Liver (tissue), 9 donors: ENCODE results near the gene C10orf62. TPM values are rescaled to one million over a fixed set of nuclear protein-coding genes. Genes with fewer than 3 reads are reported as not detected.

Experiments
- DNase-seq: peaks from one replicate; pipeline ENCODE4 v3.0.0-alpha.2; 2017; ENCODE audit warnings: low spot score
- H3K27ac ChIP-seq, 2 donors: one replicate each; pipeline ENCODE4 v1.7.0; 2013; ENCODE audit warnings: inconsistent platforms in 2 of 2, low read length in 2 of 2, control low read depth in 1 of 2, low read depth in 1 of 2, mild to moderate bottlenecking in 1 of 2
- H3K27me3 ChIP-seq, 4 donors: one replicate each; pipeline versions ENCODE4 v1.6.1 to v1.7.0; 2013; ENCODE audit warnings: low read length in 3 of 4, inconsistent platforms in 1 of 4, mild to moderate bottlenecking in 1 of 4, moderate library complexity in 1 of 4; ENCODE audit not compliant: control insufficient read depth in 4 of 4, insufficient read depth in 4 of 4
- H3K36me3 ChIP-seq, 4 donors: one replicate each; pipeline versions ENCODE4 v1.6.1 to v1.7.0; 2013; ENCODE audit warnings: low read length in 3 of 4, mild to moderate bottlenecking in 3 of 4, low read depth in 1 of 4, moderate library complexity in 1 of 4; ENCODE audit not compliant: control insufficient read depth in 4 of 4, insufficient read depth in 3 of 4
- H3K4me1 ChIP-seq, 4 donors: one replicate each; pipeline versions ENCODE4 v1.6.1 to v1.7.0; 2013; ENCODE audit warnings: low read length in 3 of 4, mild to moderate bottlenecking in 3 of 4, moderate library complexity in 1 of 4; ENCODE audit not compliant: control insufficient read depth in 4 of 4, insufficient read depth in 4 of 4
- H3K4me3 ChIP-seq, 3 donors: one replicate each; pipeline versions ENCODE4 v1.6.1 to v1.7.0; 2013; ENCODE audit warnings: low read length in 3 of 3, control low read depth in 1 of 3, low read depth in 1 of 3, mild to moderate bottlenecking in 1 of 3
- H3K9ac ChIP-seq, 2 donors: one replicate each; pipeline ENCODE4 v1.7.0; 2013; ENCODE audit warnings: low read length in 2 of 2, mild to moderate bottlenecking in 2 of 2, moderate library complexity in 2 of 2, control low read depth in 1 of 2, low read depth in 1 of 2
- H3K9me3 ChIP-seq, 4 donors: one replicate each; pipeline versions ENCODE4 v1.6.1 to v1.7.0; 2013; ENCODE audit warnings: low read length in 3 of 4; ENCODE audit not compliant: control insufficient read depth in 4 of 4
- EGR1 ChIP-seq, 2 donors: IDR thresholded peaks; 2 replicates each; pipeline ENCODE4 v1.6.1; 2016 to 2018; ENCODE audit warnings: antibody characterized with exemption in 2 of 2, low read depth in 2 of 2
- FOXA1 ChIP-seq: IDR thresholded peaks from 2 replicates; pipeline ENCODE4 v1.6.1; 2016; ENCODE audit warnings: antibody characterized with exemption
- FOXA2 ChIP-seq: IDR thresholded peaks from 2 replicates; pipeline ENCODE4 v1.6.1; 2016; ENCODE audit warnings: antibody characterized with exemption
- GABPA ChIP-seq, 2 donors: IDR thresholded peaks in 1 of 2; conservative IDR thresholded peaks in 1 of 2; 2 replicates each; pipeline ENCODE4 v1.6.1; 2016; ENCODE audit warnings: antibody characterized with exemption in 2 of 2, mild to moderate bottlenecking in 1 of 2, moderate library complexity in 1 of 2
- HNF4A ChIP-seq, 2 donors: conservative IDR thresholded peaks; 2 replicates each; pipeline ENCODE4 v1.6.1; 2016; ENCODE audit warnings: antibody characterized with exemption in 2 of 2, mild to moderate bottlenecking in 2 of 2
- JUND ChIP-seq, 2 donors: IDR thresholded peaks; 2 replicates each; pipeline ENCODE4 v1.6.1; 2016; ENCODE audit warnings: antibody characterized with exemption in 2 of 2
- NR2F2 ChIP-seq: IDR thresholded peaks from 2 replicates; pipeline ENCODE4 v1.6.1; 2016; ENCODE audit warnings: antibody characterized with exemption
- RAD21 ChIP-seq, 2 donors: IDR thresholded peaks; 2 replicates each; pipeline ENCODE4 v1.6.1; 2016; ENCODE audit warnings: antibody characterized with exemption in 2 of 2, mild to moderate bottlenecking in 2 of 2
- RXRA ChIP-seq, 2 donors: IDR thresholded peaks; 2 replicates each; pipeline ENCODE4 v1.6.1; 2017 to 2018; ENCODE audit warnings: antibody characterized with exemption in 2 of 2, mild to moderate bottlenecking in 1 of 2
- SP1 ChIP-seq: IDR thresholded peaks from 2 replicates; pipeline ENCODE4 v1.6.1; 2018; ENCODE audit warnings: antibody characterized with exemption, mild to moderate bottlenecking
- TAF1 ChIP-seq: conservative IDR thresholded peaks from 2 replicates; pipeline ENCODE4 v1.6.1; 2016; ENCODE audit warnings: antibody characterized with exemption, mild to moderate bottlenecking
- YY1 ChIP-seq: IDR thresholded peaks from 2 replicates; pipeline ENCODE4 v1.6.1; 2016; ENCODE audit warnings: antibody characterized with exemption, mild to moderate bottlenecking
- WGBS: extraction: QIAGEN DNeasy Blood & Tissue Kit; methylation state at CpG from one replicate; pipeline ENCODE4 v1.1.7; 2013; 5-methylcytosine and 5-hydroxymethylcytosine counted together
- polyA plus RNA-seq, 2 donors: library from polyadenylated mRNA; stranded (reverse) in 1 of 2; unstranded in 1 of 2; fragments of 200-250 nt in 1 of 2; fragments of >200 nt in 1 of 2; fragmentation: Nextera tagmentation in 1 of 2; extraction: Ambion mirVana in 1 of 2; gene quantifications; one replicate each; pipeline versions ENCODE4 v1.2.1 to v1.2.3, GENCODE V29; 2013 to 2015
- total RNA-seq, 2 donors: library from RNA; depleted of rRNA; stranded (reverse); fragments of >200 nt; gene quantifications; one replicate each; pipeline ENCODE4 v1.2.3, GENCODE V29; 2014
- TF ChIP-seq, protein P1 (sequence below): IDR thresholded peaks from 2 replicates; pipeline ENCODE4 v1.6.1; 2016; ENCODE audit warnings: antibody characterized with exemption
- TF ChIP-seq, protein P2 (sequence below): IDR thresholded peaks from 2 replicates; pipeline ENCODE4 v1.6.1; 2016; ENCODE audit warnings: antibody characterized with exemption, mild to moderate bottlenecking
- TF ChIP-seq, protein P3 (sequence below): IDR thresholded peaks from 2 replicates; pipeline ENCODE4 v1.6.1; 2016; ENCODE audit warnings: antibody characterized with exemption
- TF ChIP-seq, protein P4 (sequence below): fragments of 150-350 bp; IDR thresholded peaks from 2 replicates; pipeline ENCODE4 v1.5.1; 2017; ENCODE audit warnings: improper control_type of control experiment, low read depth, low read length; ENCODE audit not compliant: missing input control
- donor health status: healthy.
- donor health status: healthy.
- donor health status: healthy.
- donor health status: healthy.
- donor health status: healthy.

C10orf62 gene
- total and polyA plus RNA-seq, 4 donors: 0.16 to 3.0 (median 0.41) TPM

DNA sequence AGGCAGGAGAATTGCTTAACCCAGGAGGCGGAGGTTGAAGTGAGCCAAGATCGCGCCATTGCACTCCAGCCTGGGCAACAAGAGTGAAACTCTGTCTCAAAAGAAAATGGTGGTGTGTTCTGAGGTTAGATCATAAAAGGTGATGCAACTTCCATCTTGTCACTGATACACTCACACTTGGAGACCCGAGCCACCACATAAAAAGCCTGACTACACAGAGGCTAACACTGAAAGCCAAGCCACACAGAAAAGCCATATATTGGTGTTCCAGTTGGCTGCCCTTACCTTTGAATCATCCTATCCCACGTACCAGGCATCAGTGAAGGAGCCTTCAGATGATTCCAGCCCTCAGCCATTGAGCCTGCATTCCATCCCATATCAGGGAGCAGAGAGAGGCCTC lies 39.8 kb downstream of the C10orf62 start:
- Histone ChIP-seq H3K4me3 (no peak overlapping the region), H3K27me3 (no peaks in the 10 kb centered on the region), H3K9ac (no peak overlapping the region), H3K27ac (no peak overlapping the region), H3K36me3 (no peaks in the 10 kb centered on the region), H3K9me3 (no peaks in the 10 kb centered on the region), H3K4me1 (peaks cover 1 to 8% (median 6%) of the 10 kb centered on the region in 4 donors)
- TF ChIP-seq GABPA (IDR thresholded peaks at IDR 0.05 in 1 of 2, conservative IDR thresholded peaks at IDR 0.05 in 1 of 2) (no peak), YY1 (no peak), JUND (IDR thresholded peaks at IDR 0.05) (no peak), NR2F2 (no peak), TAF1 (no peak)
- WGBS: 95% methylated on average over 5 of the region's 5 CpGs
- DNase-seq: no peak

DNA sequence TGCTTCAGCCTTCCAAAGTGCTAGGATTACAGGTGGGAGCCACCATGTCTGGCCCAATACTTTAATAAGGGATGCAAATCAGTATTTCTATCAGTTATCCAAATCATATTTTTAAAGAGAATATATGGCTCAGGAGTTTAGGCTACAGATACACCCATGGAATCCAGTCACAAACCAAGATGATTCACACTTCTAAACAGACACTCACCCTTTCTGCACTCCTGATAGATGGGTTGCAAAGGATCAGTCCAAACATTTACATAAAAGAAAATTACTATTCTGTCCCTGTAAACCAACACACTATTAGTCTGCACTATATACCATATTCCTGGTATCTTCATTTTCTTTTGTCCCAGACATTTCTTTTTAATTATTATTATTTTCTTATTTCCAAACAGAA lies 41.6 kb downstream of the C10orf62 start:
- no peak overlapping the region for H3K9ac ChIP-seq
- H3K4me3 ChIP-seq: no peak overlapping the region
- no peaks in the 10 kb centered on the region for H3K36me3 ChIP-seq
- no peak for DNase-seq
- H3K27me3 ChIP-seq: no peaks in the 10 kb centered on the region
- peaks cover 1 to 8% (median 6%) of the 10 kb centered on the region in 4 donors for H3K4me1 ChIP-seq
- TF ChIP-seq SP1 (no peak), GABPA (IDR thresholded peaks at IDR 0.05 in 1 of 2, conservative IDR thresholded peaks at IDR 0.05 in 1 of 2) (no peak), RXRA (IDR thresholded peaks at IDR 0.05) (no peak), FOXA1 (no peak), EGR1 (IDR thresholded peaks at IDR 0.05; ENCODE audit: low read depth in 2 of 2) (no peak), NR2F2 (no peak), FOXA2 (no peak), TAF1 (no peak), JUND (IDR thresholded peaks at IDR 0.05) (no peak), RAD21 (IDR thresholded peaks at IDR 0.05) (no peak), HNF4A (conservative IDR thresholded peaks at IDR 0.05) (no peak), YY1 (no peak)
- TF ChIP-seq, protein P1, sequence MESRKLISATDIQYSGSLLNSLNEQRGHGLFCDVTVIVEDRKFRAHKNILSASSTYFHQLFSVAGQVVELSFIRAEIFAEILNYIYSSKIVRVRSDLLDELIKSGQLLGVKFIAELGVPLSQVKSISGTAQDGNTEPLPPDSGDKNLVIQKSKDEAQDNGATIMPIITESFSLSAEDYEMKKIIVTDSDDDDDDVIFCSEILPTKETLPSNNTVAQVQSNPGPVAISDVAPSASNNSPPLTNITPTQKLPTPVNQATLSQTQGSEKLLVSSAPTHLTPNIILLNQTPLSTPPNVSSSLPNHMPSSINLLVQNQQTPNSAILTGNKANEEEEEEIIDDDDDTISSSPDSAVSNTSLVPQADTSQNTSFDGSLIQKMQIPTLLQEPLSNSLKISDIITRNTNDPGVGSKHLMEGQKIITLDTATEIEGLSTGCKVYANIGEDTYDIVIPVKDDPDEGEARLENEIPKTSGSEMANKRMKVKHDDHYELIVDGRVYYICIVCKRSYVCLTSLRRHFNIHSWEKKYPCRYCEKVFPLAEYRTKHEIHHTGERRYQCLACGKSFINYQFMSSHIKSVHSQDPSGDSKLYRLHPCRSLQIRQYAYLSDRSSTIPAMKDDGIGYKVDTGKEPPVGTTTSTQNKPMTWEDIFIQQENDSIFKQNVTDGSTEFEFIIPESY: no peak
- TF ChIP-seq, protein P2, sequence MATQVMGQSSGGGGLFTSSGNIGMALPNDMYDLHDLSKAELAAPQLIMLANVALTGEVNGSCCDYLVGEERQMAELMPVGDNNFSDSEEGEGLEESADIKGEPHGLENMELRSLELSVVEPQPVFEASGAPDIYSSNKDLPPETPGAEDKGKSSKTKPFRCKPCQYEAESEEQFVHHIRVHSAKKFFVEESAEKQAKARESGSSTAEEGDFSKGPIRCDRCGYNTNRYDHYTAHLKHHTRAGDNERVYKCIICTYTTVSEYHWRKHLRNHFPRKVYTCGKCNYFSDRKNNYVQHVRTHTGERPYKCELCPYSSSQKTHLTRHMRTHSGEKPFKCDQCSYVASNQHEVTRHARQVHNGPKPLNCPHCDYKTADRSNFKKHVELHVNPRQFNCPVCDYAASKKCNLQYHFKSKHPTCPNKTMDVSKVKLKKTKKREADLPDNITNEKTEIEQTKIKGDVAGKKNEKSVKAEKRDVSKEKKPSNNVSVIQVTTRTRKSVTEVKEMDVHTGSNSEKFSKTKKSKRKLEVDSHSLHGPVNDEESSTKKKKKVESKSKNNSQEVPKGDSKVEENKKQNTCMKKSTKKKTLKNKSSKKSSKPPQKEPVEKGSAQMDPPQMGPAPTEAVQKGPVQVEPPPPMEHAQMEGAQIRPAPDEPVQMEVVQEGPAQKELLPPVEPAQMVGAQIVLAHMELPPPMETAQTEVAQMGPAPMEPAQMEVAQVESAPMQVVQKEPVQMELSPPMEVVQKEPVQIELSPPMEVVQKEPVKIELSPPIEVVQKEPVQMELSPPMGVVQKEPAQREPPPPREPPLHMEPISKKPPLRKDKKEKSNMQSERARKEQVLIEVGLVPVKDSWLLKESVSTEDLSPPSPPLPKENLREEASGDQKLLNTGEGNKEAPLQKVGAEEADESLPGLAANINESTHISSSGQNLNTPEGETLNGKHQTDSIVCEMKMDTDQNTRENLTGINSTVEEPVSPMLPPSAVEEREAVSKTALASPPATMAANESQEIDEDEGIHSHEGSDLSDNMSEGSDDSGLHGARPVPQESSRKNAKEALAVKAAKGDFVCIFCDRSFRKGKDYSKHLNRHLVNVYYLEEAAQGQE: no peak
- TF ChIP-seq, protein P3, sequence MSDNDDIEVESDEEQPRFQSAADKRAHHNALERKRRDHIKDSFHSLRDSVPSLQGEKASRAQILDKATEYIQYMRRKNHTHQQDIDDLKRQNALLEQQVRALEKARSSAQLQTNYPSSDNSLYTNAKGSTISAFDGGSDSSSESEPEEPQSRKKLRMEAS: no peak
- TF ChIP-seq, protein P4, sequence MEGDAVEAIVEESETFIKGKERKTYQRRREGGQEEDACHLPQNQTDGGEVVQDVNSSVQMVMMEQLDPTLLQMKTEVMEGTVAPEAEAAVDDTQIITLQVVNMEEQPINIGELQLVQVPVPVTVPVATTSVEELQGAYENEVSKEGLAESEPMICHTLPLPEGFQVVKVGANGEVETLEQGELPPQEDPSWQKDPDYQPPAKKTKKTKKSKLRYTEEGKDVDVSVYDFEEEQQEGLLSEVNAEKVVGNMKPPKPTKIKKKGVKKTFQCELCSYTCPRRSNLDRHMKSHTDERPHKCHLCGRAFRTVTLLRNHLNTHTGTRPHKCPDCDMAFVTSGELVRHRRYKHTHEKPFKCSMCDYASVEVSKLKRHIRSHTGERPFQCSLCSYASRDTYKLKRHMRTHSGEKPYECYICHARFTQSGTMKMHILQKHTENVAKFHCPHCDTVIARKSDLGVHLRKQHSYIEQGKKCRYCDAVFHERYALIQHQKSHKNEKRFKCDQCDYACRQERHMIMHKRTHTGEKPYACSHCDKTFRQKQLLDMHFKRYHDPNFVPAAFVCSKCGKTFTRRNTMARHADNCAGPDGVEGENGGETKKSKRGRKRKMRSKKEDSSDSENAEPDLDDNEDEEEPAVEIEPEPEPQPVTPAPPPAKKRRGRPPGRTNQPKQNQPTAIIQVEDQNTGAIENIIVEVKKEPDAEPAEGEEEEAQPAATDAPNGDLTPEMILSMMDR: no peak
- no peak overlapping the region for H3K27ac ChIP-seq
- no peaks in the 10 kb centered on the region for H3K9me3 ChIP-seq
